Fibroblast of lung (primary cell): ENCODE measurements around the gene IFRD1. TPM values are rescaled to one million over a fixed set of nuclear protein-coding genes. Genes with fewer than 3 reads are reported as not detected.

Source experiments
- DNase-seq, 2 donors: peaks; one replicate each; pipeline versions ENCODE4 v3.0.0 to v3.0.0-alpha.2; 2010; ENCODE audit warnings: low read depth in 2 of 2
- H2AFZ ChIP-seq: 2 replicates; pipeline ENCODE4 v1.5.1; 2012; ENCODE audit warnings: low read length, control low read depth, inconsistent platforms
- H3K27ac ChIP-seq: 2 replicates; pipeline ENCODE4 v1.5.1; 2011; ENCODE audit warnings: low read length, control low read depth; ENCODE audit not compliant: insufficient read depth
- H3K27me3 ChIP-seq: 2 replicates; pipeline ENCODE4 v1.5.1; 2011; ENCODE audit warnings: mild to moderate bottlenecking, low read length; ENCODE audit not compliant: control insufficient read depth, insufficient read depth
- H3K36me3 ChIP-seq: 2 replicates; pipeline ENCODE4 v1.5.1; 2011; ENCODE audit warnings: low read length; ENCODE audit not compliant: control insufficient read depth, insufficient read depth
- H3K4me1 ChIP-seq: 2 replicates; pipeline ENCODE4 v1.5.1; 2011; ENCODE audit warnings: low read length; ENCODE audit not compliant: control insufficient read depth, insufficient read depth; ENCODE audit errors: extremely low read depth
- H3K4me2 ChIP-seq: 2 replicates; pipeline ENCODE4 v1.5.1; 2011; ENCODE audit warnings: low read length, control low read depth; ENCODE audit not compliant: insufficient read depth; ENCODE audit errors: extremely low read depth
- H3K4me3 ChIP-seq, 4 experiments: fragments of 200-600 bp in 1 of 4; sonication (generic) in 1 of 4; replicated peaks in 1 of 4; 2 replicates each; pipeline ENCODE4 v1.5.1; 2011 to 2016; ENCODE audit warnings: low read length in 4 of 4, low read depth in 3 of 4, mild to moderate bottlenecking in 3 of 4, control low read depth in 2 of 4, inconsistent platforms in 1 of 4, mixed read lengths in 1 of 4; ENCODE audit not compliant: insufficient read depth in 1 of 4; ENCODE audit errors: control extremely low read depth in 1 of 4
- H3K79me2 ChIP-seq: 2 replicates; pipeline ENCODE4 v1.5.1; 2012; ENCODE audit warnings: mild to moderate bottlenecking, low read length, inconsistent platforms; ENCODE audit not compliant: control insufficient read depth, insufficient read depth
- H3K9ac ChIP-seq: 2 replicates; pipeline ENCODE4 v1.5.1; 2011; ENCODE audit warnings: mild to moderate bottlenecking, low read length, control low read depth; ENCODE audit not compliant: insufficient read depth
- H3K9me3 ChIP-seq: 2 replicates; pipeline ENCODE4 v1.5.1; 2012; ENCODE audit warnings: low read depth, low read length; ENCODE audit not compliant: control insufficient read depth, insufficient read depth
- H4K20me1 ChIP-seq: 2 replicates; pipeline ENCODE4 v1.5.1; 2011; ENCODE audit warnings: low read length; ENCODE audit not compliant: control insufficient read depth, insufficient read depth; ENCODE audit errors: extremely low read depth
- CTCF ChIP-seq, 2 donors: IDR thresholded peaks in 1 of 2; conservative IDR thresholded peaks in 1 of 2; 1 replicate in 1 of 2; 2 replicates in 1 of 2; pipeline ENCODE4 v1.5.1; 2011 to 2012; ENCODE audit warnings: low read length in 2 of 2, control low read depth in 1 of 2, inconsistent platforms in 1 of 2, low read depth in 1 of 2, mild to moderate bottlenecking in 1 of 2
- EZH2 ChIP-seq: IDR thresholded peaks from 2 replicates; pipeline ENCODE4 v1.5.1; 2012; ENCODE audit warnings: low read length, control low read depth, mild to moderate bottlenecking; ENCODE audit errors: missing control alignments
- polyA plus RNA-seq, 2 donors: library from polyadenylated mRNA; depleted of rRNA in 1 of 2; stranded (reverse) in 1 of 2; unstranded in 1 of 2; fragments of >200 nt; gene quantifications; 2 replicates each; pipeline ENCODE4 v1.2.1, GENCODE V29; 2011 to 2012; ENCODE audit warnings: missing spikeins in 1 of 2
- total RNA-seq: library from RNA; depleted of rRNA; stranded (reverse); fragments of >200 nt; gene quantifications from 2 replicates; pipeline ENCODE4 v1.2.1, GENCODE V29; 2014

IFRD1 gene
- total and polyA plus RNA-seq, 2 donors (not counting 1 experiment from before 2014, with no cell fraction given), result 42.6 to 127 TPM

- Histone ChIP-seq H3K9me3 (no peaks in the 10 kb centered on the region), H3K27ac (no peak overlapping the region), H3K4me1 (no peaks in the 10 kb centered on the region), H3K79me2 (no peaks in the 10 kb centered on the region), H2AFZ (no peak overlapping the region), H3K36me3 (no peaks in the 10 kb centered on the region), H4K20me1 (no peaks in the 10 kb centered on the region), H3K4me2 (no peak overlapping the region), H3K9ac (no peak overlapping the region), H3K4me3 (no peak overlapping the region), H3K27me3 (no peaks in the 10 kb centered on the region)
- peak; percentile 27 to 55 for DNase-seq
- TF ChIP-seq CTCF (conservative IDR thresholded peaks at IDR 0.05 in 1 of 2, IDR thresholded peaks at IDR 0.05 in 1 of 2; ENCODE audit: low read depth in 1 of 2, low read length in 2 of 2) (peak; percentile 46 to 60), EZH2 (no peak)
Observed at GRCh38 chr7:112414855-112415490, 35.3 kb upstream of the IFRD1 start.

GRCh38 chr7:112416127-112416526 is 34.1 kb upstream of the IFRD1 start:
- H2AFZ ChIP-seq, result no peak overlapping the region
- no peak overlapping the region for H3K9ac ChIP-seq
- no peaks in the 10 kb centered on the region for H3K9me3 ChIP-seq
- TF ChIP-seq CTCF (conservative IDR thresholded peaks at IDR 0.05 in 1 of 2, IDR thresholded peaks at IDR 0.05 in 1 of 2; ENCODE audit: low read depth in 1 of 2, low read length in 2 of 2) (no peak), EZH2 (no peak)
- no peaks in the 10 kb centered on the region for H3K79me2 ChIP-seq
- no peaks in the 10 kb centered on the region for H3K4me1 ChIP-seq
- H3K4me2 ChIP-seq, result no peak overlapping the region
- no peaks in the 10 kb centered on the region for H3K36me3 ChIP-seq
- no peak overlapping the region for H3K27ac ChIP-seq
- H3K4me3 ChIP-seq, result no peak overlapping the region
- H3K27me3 ChIP-seq, result no peaks in the 10 kb centered on the region
- peak in 1 of 2 donors; percentile 50 for DNase-seq
- H4K20me1 ChIP-seq, result no peaks in the 10 kb centered on the region

- H3K27ac ChIP-seq, result no peak overlapping the region
- H3K9me3 ChIP-seq, result no peaks in the 10 kb centered on the region
- no peak overlapping the region for H3K9ac ChIP-seq
- H3K79me2 ChIP-seq, result no peaks in the 10 kb centered on the region
- TF ChIP-seq EZH2, result no peak
- no peak for TF ChIP-seq CTCF (conservative IDR thresholded peaks at IDR 0.05 in 1 of 2, IDR thresholded peaks at IDR 0.05 in 1 of 2; ENCODE audit: low read depth in 1 of 2, low read length in 2 of 2)
- peaks cover 4% of the 10 kb centered on the region for H3K4me1 ChIP-seq
- DNase-seq, result no peak
- H3K36me3 ChIP-seq, result no peaks in the 10 kb centered on the region
- no peak overlapping the region for H2AFZ ChIP-seq
- no peak overlapping the region for H3K4me3 ChIP-seq
- no peaks in the 10 kb centered on the region for H3K27me3 ChIP-seq
- no peak overlapping the region for H3K4me2 ChIP-seq
- no peaks in the 10 kb centered on the region for H4K20me1 ChIP-seq
Observed at GRCh38 chr7:112419543-112420130, 30.6 kb upstream of the IFRD1 start.
